IMR-90 (cell line): ENCODE results near the gene GATA5. TPM values are rescaled to one million over a fixed set of nuclear protein-coding genes. Genes with fewer than 3 reads are reported as not detected.

Experiments used
- ATAC-seq: fragments of 200-7000 bp; cut with Tn5 transposase; 2 replicates; pipeline ENCODE4 v1.9.1; 2020; ENCODE audit warnings: low read depth, mild to moderate bottlenecking, moderate library complexity
- BruUV-seq: library from RNA; stranded (reverse); fragments of 400-500 nt; replicated peaks from 2 replicates; lab custom pipeline; 2021; lab: Mats Ljungman, UMichigan
- CTCF ChIA-PET: fragments of 300-600 bp; formaldehyde crosslinking; extraction: SDS; loops from one replicate; lab custom pipeline; 2021; ENCODE audit warnings: antibody characterized with exemption; lab: Yijun Ruan, JAX
- POLR2A ChIA-PET: fragments of 300-600 bp; sonication (Branson Sonifier 250); formaldehyde crosslinking; loops from one replicate; lab custom pipeline; 2022; ENCODE audit warnings: antibody characterized with exemption; ENCODE audit not compliant: unreplicated experiment; lab: Charles Lee
- DNase-seq: peaks from one replicate; pipeline ENCODE4 v3.0.0; 2013
- H2AFZ ChIP-seq: replicated peaks from 2 replicates; pipeline ENCODE3; 2013; ENCODE audit warnings: low read length, mild to moderate bottlenecking; ENCODE audit not compliant: poor library complexity
- H2AK5ac ChIP-seq: 2 replicates; pipeline ENCODE4 v1.6.1; 2013; ENCODE audit warnings: low read depth, low read length, inconsistent platforms
- H2AK9ac ChIP-seq: replicated peaks from 2 replicates; pipeline ENCODE3; 2013; ENCODE audit warnings: mild to moderate bottlenecking, low read depth, low read length, moderate library complexity; ENCODE audit not compliant: poor library complexity
- H2BK120ac ChIP-seq: 2 replicates; pipeline ENCODE4 v1.6.1; 2013; ENCODE audit warnings: low read depth, low read length, inconsistent platforms
- H2BK15ac ChIP-seq: 3 replicates; pipeline ENCODE4 v1.6.1; 2013; ENCODE audit warnings: low read depth, low read length, inconsistent platforms
- H2BK20ac ChIP-seq: 2 replicates; pipeline ENCODE4 v1.6.1; 2013; ENCODE audit warnings: low read depth, mild to moderate bottlenecking, inconsistent platforms, low read length, moderate library complexity
- H2BK5ac ChIP-seq: 2 replicates; pipeline ENCODE4 v1.6.1; 2013; ENCODE audit warnings: mild to moderate bottlenecking, low read depth, low read length, inconsistent platforms; ENCODE audit not compliant: poor library complexity, severe bottlenecking
- H3K14ac ChIP-seq: replicated peaks from 2 replicates; pipeline ENCODE4 v1.6.1; 2013; ENCODE audit warnings: low read depth, low read length, inconsistent platforms
- H3K18ac ChIP-seq: 2 replicates; pipeline ENCODE4 v1.6.1; 2013; ENCODE audit warnings: low read depth, low read length, control low read depth
- H3K23ac ChIP-seq: 2 replicates; pipeline ENCODE4 v1.6.1; 2013; ENCODE audit warnings: low read depth, low read length, inconsistent platforms
- H3K27ac ChIP-seq: 2 replicates; pipeline ENCODE4 v1.5.1; 2013; ENCODE audit warnings: mild to moderate bottlenecking, control low read depth, low read length; ENCODE audit not compliant: insufficient read depth
- H3K27me3 ChIP-seq: 2 replicates; pipeline ENCODE4 v1.6.1; 2013; ENCODE audit warnings: low read length; ENCODE audit not compliant: control insufficient read depth, insufficient read depth
- H3K36me3 ChIP-seq: 2 replicates; pipeline ENCODE4 v1.6.1; 2013; ENCODE audit warnings: low read length, mixed read lengths; ENCODE audit not compliant: control insufficient read depth, insufficient read depth
- H3K4ac ChIP-seq: 2 replicates; pipeline ENCODE4 v1.6.1; 2013; ENCODE audit warnings: low read depth, low read length, inconsistent platforms
- H3K4me1 ChIP-seq: 2 replicates; pipeline ENCODE4 v1.6.1; 2013; ENCODE audit warnings: low read length, mixed read lengths; ENCODE audit not compliant: control insufficient read depth, insufficient read depth
- H3K4me2 ChIP-seq: 2 replicates; pipeline ENCODE4 v1.6.1; 2013; ENCODE audit warnings: low read depth, mild to moderate bottlenecking, control low read depth, low read length, moderate library complexity
- H3K4me3 ChIP-seq: 2 replicates; pipeline ENCODE4 v1.5.1; 2013; ENCODE audit warnings: low read depth, mild to moderate bottlenecking, control low read depth, low read length, moderate library complexity; ENCODE audit not compliant: insufficient read depth
- H3K56ac ChIP-seq: 2 replicates; pipeline ENCODE4 v1.6.1; 2013; ENCODE audit warnings: low read length, inconsistent platforms; ENCODE audit not compliant: insufficient read depth; ENCODE audit errors: extremely low read depth
- H3K79me1 ChIP-seq, 2 experiments: 2 replicates each; pipeline ENCODE4 v1.6.1; 2013; ENCODE audit warnings: low read length in 2 of 2, inconsistent platforms in 1 of 2, low read depth in 1 of 2
- H3K9ac ChIP-seq: 2 replicates; pipeline ENCODE4 v1.6.1; 2013; ENCODE audit warnings: low read depth, low read length, control low read depth
- H3K9me1 ChIP-seq: 2 replicates; pipeline ENCODE4 v1.6.1; 2013; ENCODE audit warnings: low read length, inconsistent platforms; ENCODE audit not compliant: insufficient read depth
- H3K9me3 ChIP-seq: 2 replicates; pipeline ENCODE4 v1.6.1; 2013; ENCODE audit warnings: low read length; ENCODE audit not compliant: control insufficient read depth, insufficient read depth
- H4K20me1 ChIP-seq: 2 replicates; pipeline ENCODE4 v1.6.1; 2013; ENCODE audit warnings: low read length, inconsistent platforms; ENCODE audit not compliant: insufficient read depth
- H4K5ac ChIP-seq: 2 replicates; pipeline ENCODE4 v1.6.1; 2013; ENCODE audit warnings: mild to moderate bottlenecking, low read depth, low read length, control low read depth
- H4K8ac ChIP-seq, 2 experiments: 2 replicates each; pipeline ENCODE4 v1.6.1; 2013; ENCODE audit warnings: low read depth in 2 of 2, low read length in 2 of 2, control low read depth in 1 of 2, inconsistent platforms in 1 of 2
- H4K91ac ChIP-seq: 2 replicates; pipeline ENCODE4 v1.6.1; 2013; ENCODE audit warnings: low read depth, low read length, inconsistent platforms; ENCODE audit not compliant: insufficient read depth
- BHLHE40 ChIP-seq: fragments of 150-350 bp; IDR thresholded peaks from 2 replicates; pipeline ENCODE4 v1.6.1; 2016; ENCODE audit warnings: mild to moderate bottlenecking, low read depth, low read length
- CEBPB ChIP-seq: IDR thresholded peaks from 2 replicates; pipeline ENCODE4 v1.6.1; 2012; ENCODE audit warnings: low read depth, low read length, improper control_type of control experiment
- FOS ChIP-seq: fragments of 150-350 bp; IDR thresholded peaks from 2 replicates; pipeline ENCODE4 v1.6.1; 2016; ENCODE audit warnings: low read depth, low read length
- MAFK ChIP-seq: IDR thresholded peaks from 2 replicates; pipeline ENCODE4 v1.6.1; 2012; ENCODE audit warnings: low read depth, low read length, improper control_type of control experiment
- NFE2L2 ChIP-seq: fragments of 150-350 bp; IDR thresholded peaks from 2 replicates; pipeline ENCODE4 v1.6.1; 2016; ENCODE audit warnings: low read depth, mild to moderate bottlenecking, low read length
- POLR2A ChIP-seq: IDR thresholded peaks from 2 replicates; pipeline ENCODE4 v1.6.1; 2012; ENCODE audit warnings: mild to moderate bottlenecking, low read depth, low read length
- RFX5 ChIP-seq: IDR thresholded peaks from 2 replicates; pipeline ENCODE4 v1.8.0; 2012; ENCODE audit warnings: low read depth, mild to moderate bottlenecking, low read length, moderate library complexity
- WGBS, 2 experiments: methylation state at CpG; one replicate each; pipeline versions ENCODE4 v1.1.5 to v1.1.7; 2013; ENCODE audit warnings: missing lambda C conversion rate in 2 of 2; ENCODE audit not compliant: insufficient read length in 1 of 2; ENCODE audit errors: extremely low coverage in 2 of 2; 5-methylcytosine and 5-hydroxymethylcytosine counted together
- dilution Hi-C: fragments of 300-500 bp; cut with HindIII; formaldehyde crosslinking; loops from one replicate; pipeline ENCODE4 v1.14.3; 2018; ENCODE audit warnings: low sequenced_read_pairs; ENCODE audit not compliant: unreplicated experiment
- in situ Hi-C: fragments of 300-500 bp; cut with MboI; formaldehyde crosslinking; loops from 3 replicates; pipeline ENCODE4 v1.14.3; 2019; ENCODE audit warnings: low sequenced_read_pairs, inconsistent platforms, mixed read lengths
- intact Hi-C: fragments of 100-400 bp; cut with micrococcal nuclease; formaldehyde crosslinking; loops from 2 replicates; pipeline ENCODE4 v1.10.0; 2022
- polyA plus RNA-seq, 3 experiments: library from polyadenylated mRNA; depleted of rRNA; stranded (reverse); fragments of >200 nt; gene quantifications; 2 replicates each; pipeline ENCODE4 v1.2.3, GENCODE V29; 2012; ENCODE audit warnings: low replicate concordance in 1 of 3
- total RNA-seq: library from RNA; depleted of rRNA; stranded (reverse); fragments of >200 nt; gene quantifications from 2 replicates; pipeline ENCODE4 v1.2.3, GENCODE V29; 2012

The GATA5 gene
- total and polyA plus RNA-seq, 2 of the 4 experiments (the other 2 are of a cell fraction): not detected

GRCh38 chr20:62486484-62486883 is 10.7 kb upstream of the GATA5 start:
- H2AK9ac ChIP-seq: peak overlapping the region; percentile 55
- no peak overlapping the region for H4K8ac ChIP-seq
- no peak overlapping the region for H2BK15ac ChIP-seq
- H3K4me2 ChIP-seq: no peak overlapping the region
- intact Hi-C loops (no loop called here), dilution Hi-C loops (no loop called here), in situ Hi-C loops (no loop called here)
- H4K20me1 ChIP-seq: no peaks in the 10 kb centered on the region
- no TSS peak for BruUV-seq
- H3K79me1 ChIP-seq: no peaks in the 10 kb centered on the region
- H2BK5ac ChIP-seq: no peak overlapping the region
- no peak overlapping the region for H4K5ac ChIP-seq
- 60% methylated on average over 4 of the region's 13 CpGs; no CpG with 5 or more reads in 1 of the 2 experiments for WGBS, 2 experiments
- H2BK120ac ChIP-seq: no peak overlapping the region
- ChIA-PET CTCF (no interaction called here), POLR2A (no interaction called here)
- no peak for TF ChIP-seq NFE2L2
- TF ChIP-seq MAFK: no peak
- TF ChIP-seq POLR2A: no peak
- TF ChIP-seq RFX5: no peak
- TF ChIP-seq FOS: no peak
- TF ChIP-seq BHLHE40: no peak
- no peak for TF ChIP-seq CEBPB
- H3K4ac ChIP-seq: no peak overlapping the region
- H4K91ac ChIP-seq: no peak overlapping the region
- H3K56ac ChIP-seq: no peak overlapping the region
- no peak overlapping the region for H3K4me3 ChIP-seq
- no peak overlapping the region for H2AFZ ChIP-seq
- H3K27ac ChIP-seq: no peak overlapping the region
- no peak overlapping the region for H3K18ac ChIP-seq
- no peaks in the 10 kb centered on the region for H3K9me1 ChIP-seq
- no peaks in the 10 kb centered on the region for H3K36me3 ChIP-seq
- no peak for ATAC-seq
- H3K14ac ChIP-seq: no peak overlapping the region
- H3K27me3 ChIP-seq: peaks cover 89% of the 10 kb centered on the region
- no peaks in the 10 kb centered on the region for H3K4me1 ChIP-seq
- H2BK20ac ChIP-seq: no peak overlapping the region
- no peak for DNase-seq
- no peak overlapping the region for H2AK5ac ChIP-seq
- no peaks in the 10 kb centered on the region for H3K9me3 ChIP-seq
- no peak overlapping the region for H3K23ac ChIP-seq
- no peak overlapping the region for H3K9ac ChIP-seq
